H1 (cell line): Measurements from ENCODE around the gene NEK9.
A peak's percentile ranks its signal among the peaks of the same experiment; 100 is the strongest.

ENCODE experiments used
- EZH2 ChIP-seq: fragments of 200-600 bp; sonication (generic); IDR thresholded peaks from 2 replicates; pipeline ENCODE4 v1.7.1; 2012; ENCODE audit warnings: low read depth, mild to moderate bottlenecking, moderate library complexity, low read length, inconsistent platforms; ENCODE audit not compliant: severe bottlenecking
- POLR2A ChIP-seq, 2 experiments: IDR thresholded peaks; 1 replicate in 1 of 2; 2 replicates in 1 of 2; pipeline ENCODE4 v1.6.1; 2011; ENCODE audit warnings: low read depth in 2 of 2, low read length in 2 of 2, mild to moderate bottlenecking in 2 of 2; ENCODE audit errors: control extremely low read depth in 1 of 2

- TF ChIP-seq POLR2A (IDR thresholded peaks at IDR 0.05; ENCODE audit: control extremely low read depth in 1 of 2, low read depth in 2 of 2, low read length in 2 of 2) (peak; percentile 71 to 89), EZH2 (peak; percentile 37)
These were observed 75.8 kb downstream of the NEK9 start, which contains the start of gene MLH3 for GRCh38 chr14:75050852-75051555.
